Measurements from ENCODE around the gene MTX1. TPM values are rescaled to one million over a fixed set of nuclear protein-coding genes. Genes with fewer than 3 reads are reported as not detected.
A peak's percentile ranks its signal among the peaks of the same experiment; 100 is the strongest.
"Not testable (repeated sequence)": the region's sequence is repeated elsewhere in the genome, so short reads cannot be mapped to it uniquely, and the experiment has no call there.

Gene MTX1
- total RNA-seq, 2 donors from 2014 or later = 49.6 to 57.1 TPM

GRCh38 chr1:155223047-155223446 lies 14.6 kb downstream of the MTX1 start:
- WGBS = 80% methylated on average over 7 of the region's 7 CpGs
- no peak for DNase-seq (ENCODE audit: low spot score)
- Histone ChIP-seq H3K27me3 (replicated peaks; ENCODE audit: insufficient read depth) (no peaks in the 10 kb centered on the region), H3K27ac (no peak overlapping the region), H3K4me1 (replicated peaks) (no peaks in the 10 kb centered on the region), H3K4me3 (no peak overlapping the region), H3K9me3 (no peaks in the 10 kb centered on the region), H3K36me3 (no peaks in the 10 kb centered on the region)
- TF ChIP-seq POLR2AphosphoS5 (IDR thresholded peaks at IDR 0.05) (no peak), POLR2A (IDR thresholded peaks at IDR 0.05) (no peak), CTCF (IDR thresholded peaks at IDR 0.05) (no peak)
- intact Hi-C loops (cut with DNase I) = no loop called here

GRCh38 chr1:155225404-155225759 lies 16.9 kb downstream of the MTX1 start:
- intact Hi-C loops (cut with DNase I); H3K27ac ChIP-seq; H3K4me1 ChIP-seq (replicated peaks); H3K36me3 ChIP-seq; H3K4me3 ChIP-seq; H3K27me3 ChIP-seq (replicated peaks; ENCODE audit: insufficient read depth); H3K9me3 ChIP-seq; DNase-seq (ENCODE audit: low spot score): not testable (repeated sequence)
- 97% methylated on average over 8 of the region's 8 CpGs for WGBS

GRCh38 chr1:155226188-155226909 lies 17.9 kb downstream of the MTX1 start:
- Histone ChIP-seq H3K27me3 (replicated peaks; ENCODE audit: insufficient read depth) (no peaks in the 10 kb centered on the region), H3K27ac (peak overlapping the region; percentile 59 to 67), H3K4me1 (replicated peaks) (no peaks in the 10 kb centered on the region), H3K36me3 (no peaks in the 10 kb centered on the region), H3K4me3 (peak overlapping the region; percentile 33 to 58), H3K9me3 (no peaks in the 10 kb centered on the region)
- intact Hi-C loops (cut with DNase I) = no loop called here
- 0% methylated on average over 7 of the region's 7 CpGs for WGBS
- no peak for TF ChIP-seq POLR2AphosphoS5 (IDR thresholded peaks at IDR 0.05)
- TF ChIP-seq CTCF (IDR thresholded peaks at IDR 0.05) = peak in 3 of 4 experiments; percentile 13 to 66 (median 48)
- no peak for DNase-seq (ENCODE audit: low spot score)

GRCh38 chr1:155226910-155227260 lies 18.4 kb downstream of the MTX1 start:
- Histone ChIP-seq H3K27ac (peak overlapping the region; percentile 59 to 67), H3K4me3 (peak overlapping the region; percentile 33 to 58), H3K27me3 (replicated peaks; ENCODE audit: insufficient read depth) (no peaks in the 10 kb centered on the region), H3K36me3 (no peaks in the 10 kb centered on the region), H3K9me3 (no peaks in the 10 kb centered on the region), H3K4me1 (replicated peaks) (no peaks in the 10 kb centered on the region)
- TF ChIP-seq POLR2AphosphoS5 (IDR thresholded peaks at IDR 0.05) (no peak), CTCF (IDR thresholded peaks at IDR 0.05) (no peak), POLR2A (IDR thresholded peaks at IDR 0.05) (no peak)
- intact Hi-C loops (cut with DNase I) = loop anchor here (1.0 kb wide), 1 partner anchor 21 kb away; no protein-coding TSS in a partner anchor
- DNase-seq (ENCODE audit: low spot score) = no peak
- WGBS = under 1% methylated on average over 19 of the region's 19 CpGs

- TF ChIP-seq POLR2A (IDR thresholded peaks at IDR 0.05) (peak; percentile 75), POLR2AphosphoS5 (IDR thresholded peaks at IDR 0.05) (peak; percentile 97), CTCF (IDR thresholded peaks at IDR 0.05) (peak in 1 of 4 experiments; percentile 38)
- H3K4me3 ChIP-seq = peak overlapping the region; percentile 33 to 58
- peak overlapping the region; percentile 72 to 74 for H3K27ac ChIP-seq
- 0% methylated on average over 39 of the region's 42 CpGs for WGBS
- intact Hi-C loops (cut with DNase I) = loop anchor here (1.0 kb wide), 1 partner anchor 21 kb away; no protein-coding TSS in a partner anchor
- no peaks in the 10 kb centered on the region for H3K27me3 ChIP-seq (replicated peaks; ENCODE audit: insufficient read depth)
- H3K9me3 ChIP-seq = no peaks in the 10 kb centered on the region
- H3K4me1 ChIP-seq (replicated peaks) = no peaks in the 10 kb centered on the region
- DNase-seq (ENCODE audit: low spot score) = peak; percentile 98
- H3K36me3 ChIP-seq = no peaks in the 10 kb centered on the region
These were observed 19.0 kb downstream of the MTX1 start for GRCh38 chr1:155227261-155228095.
